Stimulated activated CD4-positive, alpha-beta T cell treated with anti-CD3 and anti-CD28 coated beads, Interleukin-12 subunit alpha, Interleukin-12 subunit beta, amount 100 ng/mL, for 24 hours (primary cell): ENCODE data around the gene BAIAP2.

ENCODE experiments used
- DNase-seq, 2 experiments: peaks; one replicate each; pipeline ENCODE4 v3.0.0-alpha.2; 2020; ENCODE audit warnings: low read depth in 2 of 2

The BAIAP2 gene

DNA sequence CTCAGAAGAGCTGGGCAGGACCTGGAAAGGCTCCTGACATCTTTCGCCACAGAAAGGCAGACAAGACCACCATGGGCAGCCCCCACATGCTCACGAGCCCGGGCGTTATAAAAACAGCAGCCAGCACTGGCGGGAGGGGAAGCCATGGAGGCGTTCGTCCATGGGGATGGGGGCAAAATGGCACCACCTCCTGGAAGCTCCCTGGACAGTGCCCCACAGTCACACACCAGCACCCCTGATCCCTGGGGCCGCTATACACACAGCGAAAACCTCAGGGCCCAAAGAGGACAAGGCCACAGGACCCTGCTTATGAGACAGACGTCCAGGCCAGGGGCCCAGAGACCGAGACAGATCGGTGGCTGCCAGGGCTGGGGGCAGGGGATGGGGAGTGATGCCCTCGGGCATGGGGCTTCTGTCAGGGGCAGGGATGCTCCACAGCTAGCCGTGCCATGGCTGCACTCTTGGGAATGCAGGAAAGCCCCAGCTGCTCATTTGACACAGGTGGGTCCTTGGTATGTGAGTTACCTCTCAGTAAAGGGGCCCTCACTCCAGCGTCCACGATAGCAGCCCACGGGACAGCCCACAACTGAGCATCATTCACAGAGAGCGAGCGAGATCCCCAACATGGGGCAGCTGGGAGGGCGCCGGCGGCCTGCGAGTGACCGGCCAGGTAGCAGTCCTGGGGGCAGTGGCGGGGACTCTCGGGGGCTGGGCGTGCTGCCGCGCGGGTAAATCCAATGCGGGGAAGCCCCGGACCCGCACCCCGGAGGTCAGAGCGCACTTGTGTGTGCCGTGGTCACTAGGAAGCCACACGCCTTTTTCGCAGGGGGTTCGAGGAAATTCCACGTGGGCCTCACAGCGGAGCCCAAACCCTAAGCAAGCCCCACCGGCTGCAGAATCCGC lies 124.0 kb downstream of the BAIAP2 start:
- DNase-seq: no peak

DNA sequence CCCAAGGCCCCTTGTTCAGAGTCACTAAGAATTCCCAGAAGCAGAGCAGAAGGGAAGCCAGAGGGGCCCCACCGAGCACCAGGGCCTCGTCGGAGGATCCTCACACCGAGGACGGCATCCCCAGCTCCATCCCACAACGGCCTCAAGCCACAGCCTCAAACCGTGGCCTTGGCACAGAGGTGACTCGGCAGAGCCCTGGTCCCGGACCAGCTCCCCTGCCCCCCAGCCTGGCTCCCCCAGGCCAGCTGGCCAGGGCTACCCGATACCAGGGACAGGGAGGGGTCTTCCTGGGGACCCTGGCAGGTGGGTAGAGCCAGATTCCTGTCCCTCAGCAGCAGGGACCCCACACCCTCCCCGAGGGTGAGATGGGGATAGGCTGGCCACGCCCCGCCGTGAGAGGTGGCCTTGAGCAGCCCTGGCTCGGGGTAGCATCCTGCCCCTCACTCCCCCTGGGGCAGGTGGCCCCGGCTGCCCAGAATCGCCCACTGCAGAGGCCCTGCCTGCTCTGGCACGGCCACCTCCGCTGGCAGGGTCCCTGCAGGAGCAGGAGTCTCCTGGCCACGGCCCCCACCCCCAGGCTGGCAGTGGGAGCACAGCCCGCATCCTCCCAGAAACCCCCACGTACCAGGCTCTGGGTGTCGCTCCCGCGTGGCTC lies 124.8 kb downstream of the BAIAP2 start:
- DNase-seq: no peak

DNA sequence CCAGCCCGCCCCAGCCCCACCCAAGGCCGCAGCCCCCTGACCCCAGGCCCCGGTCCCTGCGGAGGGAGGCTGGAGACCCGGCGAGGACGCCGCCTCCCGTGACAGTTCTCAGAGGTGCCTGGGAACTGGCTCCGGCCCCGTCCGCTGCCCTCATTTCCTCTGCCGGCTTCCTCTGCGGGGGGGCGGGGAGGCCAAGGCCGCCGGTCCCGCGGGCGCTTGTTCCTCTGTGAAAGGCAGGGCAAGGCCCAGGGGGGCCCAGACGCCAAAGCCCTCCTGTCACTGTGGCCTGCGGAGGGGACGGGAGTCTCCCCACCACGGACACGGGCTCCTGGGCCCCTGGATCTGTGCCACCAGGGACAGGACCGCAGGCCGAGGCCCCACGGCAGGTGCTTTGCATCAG lies 125.4 kb downstream of the BAIAP2 start:
- no peak for DNase-seq

GRCh38 chr17:81160747-81161453 lies 125.9 kb downstream of the BAIAP2 start:
- DNase-seq: no peak

GRCh38 chr17:81161536-81161935 lies 126.6 kb downstream of the BAIAP2 start:
- DNase-seq: no peak

DNA sequence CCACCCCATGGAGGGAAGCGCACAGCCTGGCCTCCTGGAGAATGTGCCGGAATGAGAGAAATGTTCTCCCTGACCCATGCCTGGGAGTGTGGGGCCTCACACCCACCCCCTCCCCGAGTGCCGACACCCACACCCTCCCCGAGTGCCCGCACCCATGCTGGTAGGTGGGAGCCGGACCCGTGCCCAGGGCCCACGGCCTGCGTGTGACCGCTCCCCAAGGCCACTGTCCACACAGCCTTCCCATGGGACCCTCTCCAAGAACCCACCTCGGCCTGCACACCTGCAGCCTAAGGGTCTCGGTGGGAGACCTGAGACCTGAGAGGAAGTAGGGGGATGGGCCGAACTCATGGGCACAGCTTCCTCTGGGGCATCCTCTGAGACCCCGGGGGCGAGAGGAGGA lies 127.0 kb downstream of the BAIAP2 start:
- DNase-seq: no peak

GRCh38 chr17:81162491-81162890 lies 127.5 kb downstream of the BAIAP2 start:
- DNase-seq: no peak

DNA sequence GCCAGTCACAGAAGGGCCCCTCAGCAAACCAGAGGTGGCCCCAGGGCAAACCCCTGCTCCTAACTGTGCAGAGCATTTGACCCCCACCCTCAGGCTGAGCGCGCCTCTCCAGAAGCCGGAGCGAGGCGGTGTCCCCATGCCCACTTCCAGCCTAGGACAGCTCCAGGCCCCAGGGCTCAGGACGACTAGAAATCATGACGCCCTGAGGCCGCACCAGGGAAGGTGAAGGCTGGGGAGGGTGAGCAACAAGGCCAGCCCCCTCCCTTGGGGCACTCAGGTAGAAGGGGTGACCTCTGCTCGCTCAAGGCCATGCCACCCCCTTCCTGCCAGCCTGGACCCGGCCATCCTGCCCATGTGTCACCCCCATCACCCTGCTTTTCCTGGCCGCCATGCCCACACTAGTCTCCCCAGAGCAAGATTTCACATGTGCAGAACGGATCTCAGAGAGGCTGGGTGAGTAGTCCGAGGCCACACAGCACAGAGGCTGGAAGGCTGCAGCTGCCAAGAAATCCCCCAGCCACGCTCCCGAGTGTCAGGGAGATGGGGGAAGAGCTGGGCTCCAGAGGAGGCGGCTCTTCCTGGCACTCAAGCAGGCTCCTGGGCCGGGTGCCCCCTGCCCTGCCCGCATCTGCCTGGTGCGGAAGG lies 128.2 kb downstream of the BAIAP2 start:
- DNase-seq: no peak

GRCh38 chr17:81163703-81164370 lies 128.9 kb downstream of the BAIAP2 start:
- DNase-seq: no peak

- no peak for DNase-seq
Observed at GRCh38 chr17:81164371-81165245, 129.7 kb downstream of the BAIAP2 start.

GRCh38 chr17:81165246-81166032 lies 130.5 kb downstream of the BAIAP2 start, which contains the start of gene PVALEF:
Gene PVALEF (plus strand): TSS chr17:81165507. CDS start chr17:81181227, 15,720 bp downstream.
- no peak for DNase-seq

DNA sequence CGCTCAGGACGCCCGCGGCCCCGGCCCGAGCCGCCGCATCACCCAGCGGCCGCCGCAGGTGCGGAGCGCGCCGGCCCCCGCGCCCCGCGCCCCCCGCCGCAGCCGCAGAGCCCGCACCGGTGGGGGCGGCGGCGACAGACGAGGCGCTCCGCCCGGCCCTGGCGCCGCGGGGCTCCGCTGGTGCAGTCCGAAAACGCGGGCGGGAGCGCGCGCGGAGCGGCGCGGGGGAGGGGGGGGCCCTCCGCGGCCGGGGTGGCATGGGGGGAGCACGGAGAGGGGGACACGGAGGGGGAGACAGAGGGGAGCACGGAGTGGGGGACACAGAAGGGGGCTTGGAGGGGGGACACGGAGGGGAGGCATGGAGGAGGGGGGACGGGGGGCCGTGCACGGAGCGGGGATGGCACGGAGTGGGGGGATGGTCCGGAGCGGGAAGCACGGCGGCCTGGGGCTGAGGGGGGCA lies 131.1 kb downstream of the BAIAP2 start, which contains the start of gene AATK:
Gene AATK, minus strand, starts transcription at position 189 of the 460 bp plus-strand sequence. CDS start 229 bp downstream, outside the sequence.
- DNase-seq: no peak
